DOHH2 (cell line): ENCODE measurements around the gene MIF.

Experiments used
- H3F3A ChIP-seq: fragments of 200-600 bp; sonication (generic), shearing (Covaris generic); 2 replicates; pipeline ENCODE4 v1.6.0; 2016; ENCODE audit warnings: antibody characterized with exemption, mild to moderate bottlenecking; ENCODE audit not compliant: control insufficient read depth, insufficient read depth
- H3K27ac ChIP-seq: fragments of 200-600 bp; sonication (generic); 2 replicates; pipeline ENCODE4 v1.5.1; 2014; ENCODE audit warnings: low read depth, mild to moderate bottlenecking, low read length, moderate library complexity
- H3K27me3 ChIP-seq: fragments of 200-600 bp; sonication (generic); 2 replicates; pipeline ENCODE4 v1.6.1; 2014; ENCODE audit warnings: mild to moderate bottlenecking, low read length, mixed read lengths; ENCODE audit not compliant: control insufficient read depth
- H3K36me3 ChIP-seq: fragments of 200-600 bp; sonication (generic); 2 replicates; pipeline ENCODE4 v1.6.1; 2014; ENCODE audit warnings: mild to moderate bottlenecking, low read length, moderate library complexity, mixed read lengths; ENCODE audit not compliant: control insufficient read depth
- H3K4me1 ChIP-seq: fragments of 200-600 bp; sonication (generic); 2 replicates; pipeline ENCODE4 v1.6.1; 2014; ENCODE audit warnings: mild to moderate bottlenecking, low read length, mixed read lengths; ENCODE audit not compliant: control insufficient read depth
- H3K4me2 ChIP-seq: fragments of 200-600 bp; sonication (generic); 2 replicates; pipeline ENCODE4 v1.6.0; 2014; ENCODE audit warnings: mild to moderate bottlenecking, low read length, moderate library complexity
- H3K4me3 ChIP-seq: fragments of 200-600 bp; sonication (generic); 2 replicates; pipeline ENCODE4 v1.5.1; 2014; ENCODE audit warnings: mild to moderate bottlenecking, low read length, mixed read lengths
- H3K79me2 ChIP-seq: fragments of 200-600 bp; sonication (generic); 2 replicates; pipeline ENCODE4 v1.6.1; 2014; ENCODE audit warnings: mild to moderate bottlenecking, low read length, mixed read lengths; ENCODE audit not compliant: control insufficient read depth
- H3K9me2 ChIP-seq: fragments of 200-600 bp; sonication (generic); replicated peaks from 2 replicates; pipeline ENCODE4 v1.6.1; 2014; ENCODE audit warnings: mild to moderate bottlenecking, low read length, mixed read lengths; ENCODE audit not compliant: control insufficient read depth
- H3K9me3 ChIP-seq: fragments of 200-600 bp; sonication (generic); 2 replicates; pipeline ENCODE4 v1.6.1; 2014; ENCODE audit warnings: antibody characterized with exemption, low read length, mixed read lengths; ENCODE audit not compliant: control insufficient read depth, insufficient read depth
- H4K20me1 ChIP-seq: fragments of 200-600 bp; sonication (generic); 2 replicates; pipeline ENCODE4 v1.6.0; 2014; ENCODE audit warnings: low read depth, mild to moderate bottlenecking, antibody characterized with exemption, low read length, moderate library complexity; ENCODE audit not compliant: control insufficient read depth, insufficient read depth
- CTCF ChIP-seq: fragments of 200-600 bp; sonication (generic); IDR thresholded peaks from one replicate; pipeline ENCODE4 v1.5.1; 2014; ENCODE audit warnings: antibody characterized with exemption, mild to moderate bottlenecking, low read depth, low read length; ENCODE audit not compliant: poor library complexity, severe bottlenecking
- EZH2phosphoT487 ChIP-seq: fragments of 200-600 bp; sonication (generic); IDR thresholded peaks from 2 replicates; pipeline ENCODE4 v1.6.1; 2017; ENCODE audit warnings: borderline replicate concordance, mild to moderate bottlenecking, antibody characterized with exemption, low read length, moderate library complexity, mixed read lengths

MIF gene

GRCh38 chr22:23846081-23846469 is 48.1 kb upstream of the MIF start:
- H3K9me3 ChIP-seq, result no peaks in the 10 kb centered on the region
- no peaks in the 10 kb centered on the region for H3K36me3 ChIP-seq
- H3K4me2 ChIP-seq, result peak overlapping the region; percentile 69
- H3K27me3 ChIP-seq, result no peaks in the 10 kb centered on the region
- H3K9me2 ChIP-seq, result no peaks in the 10 kb centered on the region
- H3F3A ChIP-seq, result peaks cover 30% of the 10 kb centered on the region
- peak overlapping the region; percentile 61 for H3K4me3 ChIP-seq
- peaks cover 99% of the 10 kb centered on the region for H3K4me1 ChIP-seq
- H4K20me1 ChIP-seq, result no peaks in the 10 kb centered on the region
- no peaks in the 10 kb centered on the region for H3K79me2 ChIP-seq
- peak overlapping the region; percentile 90 for H3K27ac ChIP-seq
- TF ChIP-seq CTCF, result no peak
- no peak for TF ChIP-seq EZH2phosphoT487

DNA sequence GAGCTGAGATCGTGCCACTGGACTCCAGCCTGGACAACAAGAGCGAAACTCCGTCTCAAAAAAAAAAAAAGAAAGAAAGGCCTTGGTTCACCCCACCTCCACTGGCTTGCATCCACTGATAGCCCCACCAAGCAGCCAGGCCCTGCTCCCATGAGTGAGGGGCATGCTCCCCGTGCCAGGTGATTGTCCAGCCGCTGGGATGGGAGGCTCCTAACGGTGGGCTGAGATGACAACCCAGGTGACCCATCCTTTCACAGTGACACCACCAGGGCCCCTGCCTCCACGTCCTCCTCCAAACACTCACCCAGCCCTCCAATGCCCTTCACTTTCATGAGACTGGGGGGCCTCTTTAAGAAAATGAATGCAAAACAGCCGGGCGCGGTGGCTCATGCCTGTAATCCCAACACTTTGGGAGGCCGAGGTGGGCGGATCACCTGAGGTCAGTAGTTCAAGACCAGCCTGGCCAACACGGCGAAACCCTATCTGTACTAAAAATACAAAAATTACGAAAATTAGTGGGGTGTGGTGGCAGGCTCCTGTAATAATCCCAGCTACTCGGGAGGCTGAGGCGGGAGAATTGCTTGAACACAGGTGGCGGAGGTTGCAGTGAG is 46.8 kb upstream of the MIF start:
- Histone ChIP-seq H3F3A (peaks cover 39% of the 10 kb centered on the region), H3K27ac (peak overlapping the region; percentile 90)
- TF ChIP-seq CTCF (no peak), EZH2phosphoT487 (no peak)

DNA sequence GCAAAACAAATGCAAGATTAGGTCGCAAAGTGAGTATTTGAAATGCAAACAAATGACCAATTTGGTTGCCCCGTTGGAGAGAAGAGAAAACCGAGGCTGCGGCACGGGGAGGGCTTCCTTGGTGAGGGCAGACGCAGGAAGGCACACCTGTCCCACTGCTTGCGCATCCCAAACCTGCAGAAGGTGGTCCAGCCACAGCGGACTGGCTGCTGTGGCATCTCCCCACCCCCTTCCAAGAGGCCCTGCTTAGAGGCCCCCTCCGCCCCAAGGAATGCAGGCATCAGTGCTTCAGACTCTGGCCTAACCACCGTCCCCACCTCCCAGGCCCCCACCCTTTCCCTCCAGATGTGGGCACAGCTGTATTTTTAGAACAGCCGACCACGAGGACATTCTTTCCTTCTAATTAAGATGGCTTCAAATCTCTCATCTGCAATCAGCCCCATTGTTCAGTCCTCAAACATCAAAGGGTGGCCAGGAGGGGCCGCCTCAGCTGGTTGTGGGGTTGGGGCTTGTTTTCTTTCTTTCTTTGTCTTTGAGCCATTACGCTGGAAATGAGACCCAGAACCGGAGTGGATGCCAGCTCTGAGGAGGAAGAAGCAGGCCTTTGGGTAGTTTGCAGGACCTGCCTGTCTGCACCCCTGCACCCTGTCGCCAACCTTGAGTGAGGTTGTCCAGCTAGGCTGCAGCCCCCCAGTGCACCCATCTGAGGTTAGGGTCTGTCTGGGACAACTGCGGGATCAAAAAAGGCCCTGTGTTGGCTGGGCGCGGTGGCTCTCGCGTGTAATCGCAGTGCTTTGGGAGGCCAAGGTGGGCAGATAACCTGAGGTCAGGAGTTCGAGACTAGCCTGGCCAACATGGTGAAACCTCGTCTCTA is 46.0 kb upstream of the MIF start:
- Histone ChIP-seq H3K27ac (peak overlapping the region; percentile 90), H3K4me1 (peaks cover 85% of the 10 kb centered on the region), H4K20me1 (no peaks in the 10 kb centered on the region), H3K79me2 (no peaks in the 10 kb centered on the region), H3K4me2 (peak overlapping the region; percentile 69), H3F3A (peaks cover 38% of the 10 kb centered on the region), H3K9me3 (no peaks in the 10 kb centered on the region), H3K4me3 (peak overlapping the region; percentile 61), H3K36me3 (no peaks in the 10 kb centered on the region), H3K27me3 (no peaks in the 10 kb centered on the region), H3K9me2 (no peaks in the 10 kb centered on the region)
- TF ChIP-seq EZH2phosphoT487, result no peak
- TF ChIP-seq CTCF, result peak; percentile 22

More for the DNA sequence above, 46.8 kb upstream of the MIF start:
- Histone ChIP-seq H3K4me2 (peak overlapping the region; percentile 69), H3K4me1 (peaks cover 93% of the 10 kb centered on the region), H3K4me3 (peak overlapping the region; percentile 61), H3K36me3 (no peaks in the 10 kb centered on the region), H3K79me2 (no peaks in the 10 kb centered on the region), H3K27me3 (no peaks in the 10 kb centered on the region), H4K20me1 (no peaks in the 10 kb centered on the region), H3K9me2 (no peaks in the 10 kb centered on the region), H3K9me3 (no peaks in the 10 kb centered on the region)
